Neutrophil (primary cell): ENCODE measurements around the gene SLC2A10.

Source experiments
- H3K27ac ChIP-seq: fragments of 200-600 bp; sonication (generic); 2 replicates; pipeline ENCODE4 v1.5.1; 2016; ENCODE audit warnings: mild to moderate bottlenecking, moderate library complexity
- H3K27me3 ChIP-seq: fragments of 200-600 bp; sonication (generic); 2 replicates; pipeline ENCODE4 v1.6.0; 2016; ENCODE audit warnings: mild to moderate bottlenecking
- H3K36me3 ChIP-seq: fragments of 200-600 bp; sonication (generic); 2 replicates; pipeline ENCODE4 v1.5.1; 2017
- H3K4me1 ChIP-seq, 2 experiments: fragments of 200-600 bp in 1 of 2; sonication (generic) in 1 of 2; 1 replicate in 1 of 2; 2 replicates in 1 of 2; pipeline versions ENCODE4 v1.5.1 to v1.6.1; 2013 to 2016; ENCODE audit warnings: low read depth in 1 of 2, low read length in 1 of 2, mild to moderate bottlenecking in 1 of 2, moderate library complexity in 1 of 2; ENCODE audit not compliant: control insufficient read depth in 1 of 2, insufficient read depth in 1 of 2
- H3K4me3 ChIP-seq, 2 experiments: fragments of 200-600 bp in 1 of 2; sonication (generic) in 1 of 2; 1 replicate in 1 of 2; 2 replicates in 1 of 2; pipeline ENCODE4 v1.5.1; 2013 to 2016; ENCODE audit warnings: low read depth in 1 of 2, low read length in 1 of 2, mild to moderate bottlenecking in 1 of 2, moderate library complexity in 1 of 2
- H3K9me3 ChIP-seq: fragments of 200-600 bp; sonication (generic); 2 replicates; pipeline ENCODE4 v1.5.1; 2016
- CTCF ChIP-seq: fragments of 200-600 bp; sonication (generic); IDR thresholded peaks from 2 replicates; pipeline ENCODE4 v1.5.1; 2016; ENCODE audit warnings: antibody characterized with exemption

SLC2A10 gene

GRCh38 chr20:46771195-46771588 is 61.7 kb downstream of the SLC2A10 start:
- H3K4me3 ChIP-seq, result no peak overlapping the region
- H3K36me3 ChIP-seq, result no peaks in the 10 kb centered on the region
- TF ChIP-seq CTCF, result no peak
- H3K27me3 ChIP-seq, result peaks cover 31% of the 10 kb centered on the region
- H3K4me1 ChIP-seq, result no peaks in the 10 kb centered on the region
- no peaks in the 10 kb centered on the region for H3K9me3 ChIP-seq
- H3K27ac ChIP-seq, result no peak overlapping the region

- Histone ChIP-seq H3K4me3 (no peak overlapping the region), H3K27ac (no peak overlapping the region), H3K4me1 (no peaks in the 10 kb centered on the region), H3K27me3 (peaks cover 31% of the 10 kb centered on the region), H3K9me3 (no peaks in the 10 kb centered on the region), H3K36me3 (no peaks in the 10 kb centered on the region)
- no peak for TF ChIP-seq CTCF
Measured at GRCh38 chr20:46772901-46773300, 63.5 kb downstream of the SLC2A10 start.

GRCh38 chr20:46773680-46774079 is 64.2 kb downstream of the SLC2A10 start:
- Histone ChIP-seq H3K27me3 (peaks cover 31% of the 10 kb centered on the region), H3K4me1 (no peaks in the 10 kb centered on the region), H3K36me3 (no peaks in the 10 kb centered on the region), H3K9me3 (no peaks in the 10 kb centered on the region), H3K4me3 (no peak overlapping the region), H3K27ac (no peak overlapping the region)
- no peak for TF ChIP-seq CTCF

- no peak for TF ChIP-seq CTCF
- no peaks in the 10 kb centered on the region for H3K9me3 ChIP-seq
Measured at GRCh38 chr20:46774236-46774635, 64.8 kb downstream of the SLC2A10 start.

GRCh38 chr20:46774943-46775560 is 65.6 kb downstream of the SLC2A10 start:
- Histone ChIP-seq H3K4me1 (no peaks in the 10 kb centered on the region), H3K9me3 (no peaks in the 10 kb centered on the region), H3K36me3 (no peaks in the 10 kb centered on the region), H3K27ac (no peak overlapping the region), H3K27me3 (peaks cover 31% of the 10 kb centered on the region), H3K4me3 (no peak overlapping the region)
- TF ChIP-seq CTCF, result no peak

More at GRCh38 chr20:46774236-46774635, 64.8 kb downstream of the SLC2A10 start:
- Histone ChIP-seq H3K4me1 (no peaks in the 10 kb centered on the region), H3K27me3 (peaks cover 31% of the 10 kb centered on the region), H3K27ac (no peak overlapping the region), H3K36me3 (no peaks in the 10 kb centered on the region), H3K4me3 (no peak overlapping the region)
